Endodermal cell (in vitro differentiated cells): ENCODE results near the gene XYLT1. TPM values are rescaled to one million over a fixed set of nuclear protein-coding genes. Genes with fewer than 3 reads are reported as not detected.
A peak's percentile ranks its signal among the peaks of the same experiment; 100 is the strongest.
"Not testable (repeated sequence)": the region's sequence is repeated elsewhere in the genome, so short reads cannot be mapped to it uniquely, and the experiment has no call there.

Source experiments
- DNase-seq: peaks from one replicate; pipeline ENCODE4 v3.0.0-alpha.2; 2017
- H3K27ac ChIP-seq: 2 replicates; pipeline ENCODE4 v1.5.1; 2013; ENCODE audit warnings: mild to moderate bottlenecking, low read depth, low read length, moderate library complexity
- H3K27me3 ChIP-seq: 2 replicates; pipeline ENCODE4 v1.6.1; 2013; ENCODE audit warnings: mild to moderate bottlenecking, low read length, moderate library complexity; ENCODE audit not compliant: insufficient read depth, control insufficient read depth, poor library complexity, severe bottlenecking
- H3K36me3 ChIP-seq: 2 replicates; pipeline ENCODE4 v1.7.0; 2013; ENCODE audit warnings: mild to moderate bottlenecking, low read length, moderate library complexity; ENCODE audit not compliant: control insufficient read depth, insufficient read depth
- H3K4me1 ChIP-seq: one replicate; pipeline ENCODE4 v1.7.0; 2013; ENCODE audit warnings: low read length; ENCODE audit not compliant: control insufficient read depth, insufficient read depth
- H3K4me3 ChIP-seq: 2 replicates; pipeline ENCODE4 v1.5.1; 2013; ENCODE audit warnings: mild to moderate bottlenecking, low read length, moderate library complexity
- H3K9ac ChIP-seq: 2 replicates; pipeline ENCODE4 v1.6.1; 2013; ENCODE audit warnings: mild to moderate bottlenecking, low read length, moderate library complexity; ENCODE audit not compliant: poor library complexity, severe bottlenecking; ENCODE audit errors: extremely low read depth
- H3K9me3 ChIP-seq: 2 replicates; pipeline ENCODE4 v1.6.1; 2013; ENCODE audit warnings: mild to moderate bottlenecking, low read length, moderate library complexity; ENCODE audit not compliant: control insufficient read depth
- H3K27ac Mint-ChIP-seq: 2 replicates; pipeline ENCODE4 v1.8.0; 2020; ENCODE audit warnings: mixed read lengths
- H3K27me3 Mint-ChIP-seq: 2 replicates; pipeline ENCODE4 v1.8.0; 2021; ENCODE audit warnings: mild to moderate bottlenecking, mixed read lengths; ENCODE audit not compliant: insufficient read depth
- H3K36me3 Mint-ChIP-seq: 2 replicates; pipeline ENCODE4 v1.8.0; 2020; ENCODE audit warnings: low read depth, mixed read lengths
- H3K4me1 Mint-ChIP-seq: 2 replicates; pipeline ENCODE4 v1.8.0; 2020; ENCODE audit warnings: mixed read lengths
- H3K4me3 Mint-ChIP-seq: 2 replicates; pipeline ENCODE4 v1.8.0; 2020; ENCODE audit warnings: mild to moderate bottlenecking, moderate library complexity, mixed read lengths
- H3K9me3 Mint-ChIP-seq: 2 replicates; pipeline ENCODE4 v1.8.0; 2020; ENCODE audit warnings: mild to moderate bottlenecking, mixed read lengths
- CTCF ChIP-seq: fragments of 200-600 bp; sonication (generic); conservative IDR thresholded peaks from 2 replicates; pipeline ENCODE4 v1.5.0; 2021; ENCODE audit warnings: antibody characterized with exemption, mild to moderate bottlenecking
- WGBS, 2 experiments: methylation state at CpG; one replicate each; pipeline versions ENCODE4 v1.1.5 to v1.1.7; 2013; ENCODE audit warnings: missing lambda C conversion rate in 2 of 2, mixed read lengths in 1 of 2; ENCODE audit not compliant: insufficient coverage in 1 of 2, insufficient read length in 1 of 2; 5-methylcytosine and 5-hydroxymethylcytosine counted together
- total RNA-seq, 2 donors: library from RNA; stranded (reverse); fragmentation: NEBNext Ultra II Directional in 1 of 2; extraction: Animal tissue kit (Norgen Biotek cat#: 25700) in 1 of 2; gene quantifications; 2 replicates in 1 of 2; 3 replicates in 1 of 2; pipeline ENCODE4 v1.2.1, GENCODE V29; 2021

Gene XYLT1
- total RNA-seq, 2 donors from 2014 or later: 26.8 to 28.5 TPM

DNA sequence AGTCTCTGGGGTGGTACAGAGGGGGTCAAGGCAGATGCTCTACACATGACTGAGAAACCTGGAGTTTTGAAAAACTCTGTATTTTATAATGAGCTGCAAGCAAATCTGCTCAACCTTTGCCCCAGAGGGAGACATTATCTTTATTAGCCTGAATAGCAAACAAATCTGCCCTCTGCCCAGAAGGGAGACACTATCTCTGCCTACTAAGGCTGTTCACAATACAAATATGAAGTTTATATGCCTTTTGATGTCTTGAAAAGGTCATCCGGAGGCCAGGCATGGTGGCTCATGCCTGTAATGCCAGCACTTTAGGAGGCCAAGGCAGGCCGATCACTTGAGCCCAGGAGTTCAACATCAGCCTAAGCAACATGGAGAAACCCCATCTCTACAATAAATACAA, 11.0 kb upstream of the XYLT1 start:
- Histone ChIP-seq H3K9me3 (no peaks in the 10 kb centered on the region), H3K4me1 (no peaks in the 10 kb centered on the region), H3K9ac (no peak overlapping the region), H3K27ac (no peak overlapping the region), H3K27me3 (no peaks in the 10 kb centered on the region), H3K36me3 (no peaks in the 10 kb centered on the region), H3K4me3 (no peak overlapping the region)
- Mint-ChIP-seq H3K27ac (no peak overlapping the region), H3K27me3 (peaks cover 7% of the 10 kb centered on the region), H3K4me3 (no peak overlapping the region), H3K36me3 (no peaks in the 10 kb centered on the region), H3K9me3 (peaks cover 7% of the 10 kb centered on the region), H3K4me1 (peaks cover 9% of the 10 kb centered on the region)
- DNase-seq: no peak
- WGBS, 2 experiments: 87 to 92% methylated on average over 2 of the region's 2 CpGs
- no peak for TF ChIP-seq CTCF

DNA sequence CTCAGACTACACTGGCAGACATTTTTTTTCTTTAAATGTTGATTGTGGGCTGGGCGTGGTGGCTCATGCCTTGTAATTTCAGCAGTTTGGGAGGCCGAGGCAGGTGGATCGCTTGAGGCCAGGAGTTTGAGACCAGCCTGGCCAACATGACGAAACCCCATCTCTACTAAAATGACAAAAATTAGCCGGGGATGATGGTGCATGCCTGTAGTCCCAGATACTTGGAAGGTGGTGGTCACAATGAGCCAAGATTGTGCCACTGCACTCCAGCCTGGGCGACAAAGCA, 6.4 kb upstream of the XYLT1 start:
- H3K27ac ChIP-seq, H3K27me3 ChIP-seq, H3K4me1 ChIP-seq, DNase-seq, H3K27me3 Mint-ChIP-seq, H3K36me3 ChIP-seq, H3K9me3 Mint-ChIP-seq, H3K9ac ChIP-seq, H3K4me3 Mint-ChIP-seq, H3K36me3 Mint-ChIP-seq, H3K9me3 ChIP-seq, H3K4me3 ChIP-seq: not testable (repeated sequence)
- Mint-ChIP-seq H3K4me1 (peaks cover 19% of the 10 kb centered on the region), H3K27ac (peak overlapping the region; percentile 36)
- 94 to 100% methylated on average over 4 to 6 of the region's 6 CpGs for WGBS, 2 experiments

GRCh38 chr16:17476414-17477259, 5.9 kb upstream of the XYLT1 start:
- H3K9me3 ChIP-seq: no peaks in the 10 kb centered on the region
- H3K9me3 Mint-ChIP-seq: peaks cover 7% of the 10 kb centered on the region
- peaks cover 19% of the 10 kb centered on the region for H3K4me1 Mint-ChIP-seq
- no peak overlapping the region for H3K4me3 ChIP-seq
- H3K9ac ChIP-seq: no peak overlapping the region
- WGBS, 2 experiments: 38 to 62% methylated on average over 7 to 11 of the region's 11 CpGs
- no peaks in the 10 kb centered on the region for H3K36me3 ChIP-seq
- DNase-seq: peak; percentile 92
- no peak overlapping the region for H3K27ac ChIP-seq
- peak overlapping the region; percentile 78 for H3K27ac Mint-ChIP-seq
- no peak overlapping the region for H3K4me3 Mint-ChIP-seq
- H3K36me3 Mint-ChIP-seq: no peaks in the 10 kb centered on the region
- TF ChIP-seq CTCF: peak; percentile 77
- H3K4me1 ChIP-seq: peaks cover 4% of the 10 kb centered on the region
- peaks cover 8% of the 10 kb centered on the region for H3K27me3 Mint-ChIP-seq
- no peaks in the 10 kb centered on the region for H3K27me3 ChIP-seq
